Suprapubic skin (tissue), 3 donors: ENCODE data around the gene ZBTB20.

ENCODE experiments used
- EP300 ChIP-seq: sonication (generic); formaldehyde crosslinking; IDR thresholded peaks from one replicate; pipeline ENCODE4 v1.6.1; 2017; ENCODE audit warnings: antibody characterized with exemption
- POLR2A ChIP-seq, 2 donors: fragments of 450-650 bp; IDR thresholded peaks; one replicate each; pipeline ENCODE4 v1.6.1; 2017; ENCODE audit warnings: antibody characterized with exemption in 2 of 2, mild to moderate bottlenecking in 2 of 2, moderate library complexity in 2 of 2
- TF ChIP-seq, protein P1 (sequence below), 2 donors: fragments of 200-600 bp in 1 of 2; fragments of 450-650 bp in 1 of 2; sonication (generic) in 1 of 2; IDR thresholded peaks; one replicate each; pipeline ENCODE4 v1.5.1; 2016 to 2019; ENCODE audit warnings: antibody characterized with exemption in 2 of 2, mild to moderate bottlenecking in 1 of 2, moderate library complexity in 1 of 2

GRCh38 chr3:115165266-115165665, 18.2 kb upstream of the ZBTB20 start:
- no peak for TF ChIP-seq POLR2A (IDR thresholded peaks at IDR 0.05)
- no peak for TF ChIP-seq EP300
- TF ChIP-seq, protein P1, sequence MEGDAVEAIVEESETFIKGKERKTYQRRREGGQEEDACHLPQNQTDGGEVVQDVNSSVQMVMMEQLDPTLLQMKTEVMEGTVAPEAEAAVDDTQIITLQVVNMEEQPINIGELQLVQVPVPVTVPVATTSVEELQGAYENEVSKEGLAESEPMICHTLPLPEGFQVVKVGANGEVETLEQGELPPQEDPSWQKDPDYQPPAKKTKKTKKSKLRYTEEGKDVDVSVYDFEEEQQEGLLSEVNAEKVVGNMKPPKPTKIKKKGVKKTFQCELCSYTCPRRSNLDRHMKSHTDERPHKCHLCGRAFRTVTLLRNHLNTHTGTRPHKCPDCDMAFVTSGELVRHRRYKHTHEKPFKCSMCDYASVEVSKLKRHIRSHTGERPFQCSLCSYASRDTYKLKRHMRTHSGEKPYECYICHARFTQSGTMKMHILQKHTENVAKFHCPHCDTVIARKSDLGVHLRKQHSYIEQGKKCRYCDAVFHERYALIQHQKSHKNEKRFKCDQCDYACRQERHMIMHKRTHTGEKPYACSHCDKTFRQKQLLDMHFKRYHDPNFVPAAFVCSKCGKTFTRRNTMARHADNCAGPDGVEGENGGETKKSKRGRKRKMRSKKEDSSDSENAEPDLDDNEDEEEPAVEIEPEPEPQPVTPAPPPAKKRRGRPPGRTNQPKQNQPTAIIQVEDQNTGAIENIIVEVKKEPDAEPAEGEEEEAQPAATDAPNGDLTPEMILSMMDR (IDR thresholded peaks at IDR 0.05): no peak
